ENCODE results near the gene ACADVL. TPM values are rescaled to one million over a fixed set of nuclear protein-coding genes. Genes with fewer than 3 reads are reported as not detected.
A peak's percentile ranks its signal among the peaks of the same experiment; 100 is the strongest.

Gene ACADVL
- total RNA-seq, 1 donor from 2014 or later, result 354 TPM

DNA sequence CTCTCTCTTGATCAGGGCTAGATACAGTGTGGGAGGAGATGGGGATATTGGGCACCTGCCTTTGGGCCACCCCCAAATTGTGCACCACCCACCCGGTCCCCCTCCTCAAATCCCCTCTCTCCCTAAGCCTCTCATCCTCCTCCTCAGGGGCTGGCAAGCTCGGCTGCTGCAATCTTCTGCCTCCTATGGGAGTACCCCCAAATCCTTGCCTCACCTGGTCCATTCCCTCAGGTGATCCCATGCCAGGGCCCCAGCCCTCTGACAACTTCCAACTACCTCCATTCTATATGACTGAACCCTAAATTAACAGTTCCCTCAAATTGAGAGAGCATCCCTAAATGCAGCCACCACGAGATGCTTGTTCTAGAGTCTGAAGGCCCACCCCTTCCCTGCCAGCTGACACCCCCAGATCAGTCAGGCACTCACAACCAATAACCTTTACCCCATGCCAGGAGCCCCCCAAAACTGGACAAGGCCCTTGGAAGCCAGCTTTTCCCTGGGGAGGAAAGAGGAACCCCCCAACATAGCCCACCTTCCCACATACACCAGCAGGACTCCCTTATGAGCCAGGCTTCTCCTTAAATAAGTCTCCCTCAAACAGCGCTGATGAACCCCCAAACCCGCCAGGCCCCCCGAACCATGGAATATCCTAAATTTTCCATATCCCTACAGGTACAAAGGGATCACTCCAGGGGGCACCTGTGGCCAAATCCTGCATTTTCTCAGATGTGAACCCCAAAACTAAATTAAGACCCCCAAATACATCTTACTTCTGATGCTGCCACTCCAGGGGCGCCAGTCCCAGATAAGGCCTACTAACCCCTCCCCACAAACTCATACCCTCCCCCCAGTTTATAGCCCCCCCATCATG, 3.3 kb upstream of the ACADVL start:
- TF ChIP-seq, protein P1, sequence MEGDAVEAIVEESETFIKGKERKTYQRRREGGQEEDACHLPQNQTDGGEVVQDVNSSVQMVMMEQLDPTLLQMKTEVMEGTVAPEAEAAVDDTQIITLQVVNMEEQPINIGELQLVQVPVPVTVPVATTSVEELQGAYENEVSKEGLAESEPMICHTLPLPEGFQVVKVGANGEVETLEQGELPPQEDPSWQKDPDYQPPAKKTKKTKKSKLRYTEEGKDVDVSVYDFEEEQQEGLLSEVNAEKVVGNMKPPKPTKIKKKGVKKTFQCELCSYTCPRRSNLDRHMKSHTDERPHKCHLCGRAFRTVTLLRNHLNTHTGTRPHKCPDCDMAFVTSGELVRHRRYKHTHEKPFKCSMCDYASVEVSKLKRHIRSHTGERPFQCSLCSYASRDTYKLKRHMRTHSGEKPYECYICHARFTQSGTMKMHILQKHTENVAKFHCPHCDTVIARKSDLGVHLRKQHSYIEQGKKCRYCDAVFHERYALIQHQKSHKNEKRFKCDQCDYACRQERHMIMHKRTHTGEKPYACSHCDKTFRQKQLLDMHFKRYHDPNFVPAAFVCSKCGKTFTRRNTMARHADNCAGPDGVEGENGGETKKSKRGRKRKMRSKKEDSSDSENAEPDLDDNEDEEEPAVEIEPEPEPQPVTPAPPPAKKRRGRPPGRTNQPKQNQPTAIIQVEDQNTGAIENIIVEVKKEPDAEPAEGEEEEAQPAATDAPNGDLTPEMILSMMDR (IDR thresholded peaks at IDR 0.05; ENCODE audit: insufficient read depth, low read depth, low read length), result no peak
- TF ChIP-seq EZH2 (IDR thresholded peaks at IDR 0.05; ENCODE audit: insufficient read depth, low read length), result no peak
- Mint-ChIP-seq H3K27ac (ENCODE audit: unreplicated experiment) (peak overlapping the region; percentile 42), H3K4me3 (ENCODE audit: unreplicated experiment) (peak overlapping the region; percentile 82), H3K9me3 (ENCODE audit: unreplicated experiment) (no peaks in the 10 kb centered on the region), H3K36me3 (ENCODE audit: low read depth, unreplicated experiment) (peaks cover 9% of the 10 kb centered on the region), H3K4me1 (ENCODE audit: low read depth, unreplicated experiment) (peaks cover 33% of the 10 kb centered on the region), H3K27me3 (ENCODE audit: low read depth, unreplicated experiment) (no peaks in the 10 kb centered on the region)
- no peak overlapping the region for H2AFZ ChIP-seq (ENCODE audit: low read depth, low read length)
- H3K36me3 ChIP-seq (ENCODE audit: insufficient read depth, low read length), result no peaks in the 10 kb centered on the region
- no peaks in the 10 kb centered on the region for H3K27me3 ChIP-seq (ENCODE audit: insufficient read depth, low read length)
- FAIRE-seq (no peak), DNase-seq (ENCODE audit: low read depth) (no peak)
- H3K4me2 ChIP-seq (ENCODE audit: low read length), result peak overlapping the region; percentile 92
- H3K27ac ChIP-seq (ENCODE audit: low read depth, low read length), result no peak overlapping the region
- H3K4me3 ChIP-seq (ENCODE audit: insufficient read depth, low read depth, low read length), result peak overlapping the region; percentile 65
- H3K9ac ChIP-seq (ENCODE audit: low read length), result peak overlapping the region; percentile 79
- H3K79me2 ChIP-seq (ENCODE audit: insufficient read depth, low read length), result peaks cover 62% of the 10 kb centered on the region
- peaks cover 57% of the 10 kb centered on the region for H4K20me1 ChIP-seq (ENCODE audit: insufficient read depth, low read length)
- H3K9me3 ChIP-seq (ENCODE audit: insufficient read depth, low read depth, low read length), result no peaks in the 10 kb centered on the region
- H3K4me1 ChIP-seq (ENCODE audit: insufficient read depth, low read length), result peaks cover 49% of the 10 kb centered on the region

DNA sequence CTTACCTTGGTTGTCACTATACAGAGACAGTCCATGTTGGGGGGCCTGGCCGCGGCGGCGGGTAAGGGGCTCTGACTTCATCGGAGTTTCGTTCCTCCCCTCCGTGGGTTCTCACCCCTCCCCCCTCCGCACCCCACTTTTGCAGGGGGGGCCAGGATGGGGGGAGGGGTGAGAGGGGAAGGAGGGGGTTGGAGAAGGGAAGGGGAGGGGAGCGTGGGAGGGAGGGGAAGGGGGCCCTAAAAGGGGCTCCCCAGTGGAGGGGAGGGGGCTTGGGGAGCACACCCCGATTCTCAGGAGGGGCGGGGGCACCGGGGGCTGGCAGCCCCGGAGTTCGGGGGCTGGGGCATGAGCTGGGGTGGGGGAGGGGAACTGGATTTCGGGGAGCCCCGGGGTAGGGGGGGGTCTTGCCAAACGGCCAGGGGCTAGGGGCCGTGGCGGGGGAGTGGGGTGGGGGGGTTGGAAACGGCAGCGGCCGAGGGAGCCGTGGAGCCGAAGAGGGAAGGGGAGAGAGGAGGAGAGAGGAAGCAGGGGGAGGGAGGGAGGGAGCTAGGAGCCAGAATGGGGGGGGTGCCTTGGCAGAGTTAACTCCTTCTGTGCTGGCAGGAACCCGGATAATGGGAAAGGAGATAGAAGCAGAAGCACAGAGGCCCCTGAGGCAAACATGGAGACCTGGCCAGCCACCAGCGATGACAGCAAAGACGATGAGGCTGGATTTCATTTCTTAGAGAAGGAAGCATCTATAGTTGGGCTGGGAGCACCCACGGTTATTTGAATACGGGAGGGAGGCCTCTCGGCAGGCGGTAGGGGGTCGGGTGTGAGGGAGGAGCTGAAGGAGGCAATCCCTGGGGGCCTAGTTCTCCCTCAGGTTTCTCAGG, 2.4 kb upstream of the ACADVL start:
- peaks cover 32% of the 10 kb centered on the region for H3K4me1 Mint-ChIP-seq (ENCODE audit: low read depth, unreplicated experiment)
- peak overlapping the region; percentile 65 for H3K4me3 ChIP-seq (ENCODE audit: insufficient read depth, low read depth, low read length)
- no peaks in the 10 kb centered on the region for H3K9me3 ChIP-seq (ENCODE audit: insufficient read depth, low read depth, low read length)
- peaks cover 60% of the 10 kb centered on the region for H4K20me1 ChIP-seq (ENCODE audit: insufficient read depth, low read length)
- H2AFZ ChIP-seq (ENCODE audit: low read depth, low read length), result no peak overlapping the region
- peak overlapping the region; percentile 79 for H3K9ac ChIP-seq (ENCODE audit: low read length)
- H3K9me3 Mint-ChIP-seq (ENCODE audit: unreplicated experiment), result no peaks in the 10 kb centered on the region
- H3K27ac Mint-ChIP-seq (ENCODE audit: unreplicated experiment), result peak overlapping the region; percentile 80
- H3K4me2 ChIP-seq (ENCODE audit: low read length), result peak overlapping the region; percentile 92
- peaks cover 64% of the 10 kb centered on the region for H3K79me2 ChIP-seq (ENCODE audit: insufficient read depth, low read length)
- H3K27me3 Mint-ChIP-seq (ENCODE audit: low read depth, unreplicated experiment), result no peaks in the 10 kb centered on the region
- peaks cover 10% of the 10 kb centered on the region for H3K36me3 Mint-ChIP-seq (ENCODE audit: low read depth, unreplicated experiment)
- H3K27me3 ChIP-seq (ENCODE audit: insufficient read depth, low read length), result no peaks in the 10 kb centered on the region
- peaks cover 3% of the 10 kb centered on the region for H3K36me3 ChIP-seq (ENCODE audit: insufficient read depth, low read length)
- peak overlapping the region; percentile 96 for H3K4me3 Mint-ChIP-seq (ENCODE audit: unreplicated experiment)
- TF ChIP-seq, protein P1 (IDR thresholded peaks at IDR 0.05; ENCODE audit: insufficient read depth, low read depth, low read length), result no peak
- TF ChIP-seq EZH2 (IDR thresholded peaks at IDR 0.05; ENCODE audit: insufficient read depth, low read length), result no peak
- DNase-seq (ENCODE audit: low read depth), result peak; percentile 59
- H3K27ac ChIP-seq (ENCODE audit: low read depth, low read length), result no peak overlapping the region
- no peak for FAIRE-seq
- H3K4me1 ChIP-seq (ENCODE audit: insufficient read depth, low read length), result peaks cover 45% of the 10 kb centered on the region

All from astrocyte (in vitro differentiated cells and primary cell).